MM.1S (cell line): ENCODE measurements around the gene LIX1.

Source experiments
- DNase-seq: peaks from one replicate; pipeline ENCODE4 v3.0.0-alpha.2; 2015
- H2AFZ ChIP-seq: fragments of 300-600 bp; sonication (generic); 2 replicates; pipeline ENCODE4 v1.6.0; 2016; ENCODE audit warnings: antibody characterized with exemption, low read length
- H3F3A ChIP-seq: fragments of 300-600 bp; sonication (generic); 2 replicates; pipeline ENCODE4 v1.6.1; 2016; ENCODE audit warnings: mild to moderate bottlenecking, antibody characterized with exemption, low read length, moderate library complexity, mixed read lengths; ENCODE audit not compliant: insufficient read depth
- H3K27ac ChIP-seq: fragments of 300-600 bp; sonication (generic); 2 replicates; pipeline ENCODE4 v1.5.1; 2016; ENCODE audit warnings: mild to moderate bottlenecking, low read length
- H3K27me3 ChIP-seq: fragments of 300-600 bp; sonication (generic); replicated peaks from 2 replicates; pipeline ENCODE4 v1.6.0; 2016; ENCODE audit warnings: low read length; ENCODE audit not compliant: insufficient read depth
- H3K36me3 ChIP-seq: fragments of 300-600 bp; sonication (generic); replicated peaks from 2 replicates; pipeline ENCODE4 v1.6.1; 2016; ENCODE audit warnings: mild to moderate bottlenecking, low read length, mixed read lengths; ENCODE audit not compliant: insufficient read depth
- H3K4me1 ChIP-seq: fragments of 300-600 bp; sonication (generic); 2 replicates; pipeline ENCODE4 v1.6.1; 2016; ENCODE audit warnings: low read length, mixed read lengths
- H3K4me2 ChIP-seq: fragments of 300-600 bp; sonication (generic); 2 replicates; pipeline ENCODE4 v1.6.0; 2016; ENCODE audit warnings: low read depth, low read length
- H3K4me3 ChIP-seq: fragments of 300-600 bp; sonication (generic); 2 replicates; pipeline ENCODE4 v1.5.1; 2016; ENCODE audit warnings: low read length, mixed read lengths
- H3K79me2 ChIP-seq: fragments of 300-600 bp; sonication (generic); 2 replicates; pipeline ENCODE4 v1.6.1; 2016; ENCODE audit warnings: mixed run types, low read length, mixed read lengths
- H3K9ac ChIP-seq: fragments of 300-600 bp; sonication (generic); 2 replicates; pipeline ENCODE4 v1.6.1; 2016; ENCODE audit warnings: low read length, mixed read lengths
- H3K9me2 ChIP-seq: fragments of 300-600 bp; sonication (generic); replicated peaks from 2 replicates; pipeline ENCODE4 v1.6.1; 2016; ENCODE audit warnings: mild to moderate bottlenecking, low read length, mixed read lengths; ENCODE audit not compliant: insufficient read depth
- H3K9me3 ChIP-seq: fragments of 300-600 bp; sonication (generic); replicated peaks from 2 replicates; pipeline ENCODE4 v1.6.1; 2016; ENCODE audit warnings: mild to moderate bottlenecking, low read length, mixed read lengths; ENCODE audit not compliant: insufficient read depth
- H4K20me1 ChIP-seq: fragments of 300-600 bp; sonication (generic); 2 replicates; pipeline ENCODE4 v1.6.1; 2016; ENCODE audit warnings: mild to moderate bottlenecking, low read length, moderate library complexity, mixed read lengths; ENCODE audit not compliant: insufficient read depth
- CTCF ChIP-seq: fragments of 300-600 bp; sonication (generic); IDR thresholded peaks from 2 replicates; pipeline ENCODE4 v1.5.1; 2016; ENCODE audit warnings: antibody characterized with exemption, low read length, mixed read lengths
- EZH2 ChIP-seq: fragments of 300-600 bp; sonication (generic); optimal IDR thresholded peaks from 2 replicates; pipeline ENCODE3; 2017; ENCODE audit warnings: low read depth, mild to moderate bottlenecking, antibody characterized with exemption, low read length, mixed read lengths
- EZH2phosphoT487 ChIP-seq: fragments of 300-600 bp; sonication (generic); IDR thresholded peaks from 2 replicates; pipeline ENCODE4 v1.6.1; 2018; ENCODE audit warnings: antibody characterized with exemption, low read length

The LIX1 gene

DNA sequence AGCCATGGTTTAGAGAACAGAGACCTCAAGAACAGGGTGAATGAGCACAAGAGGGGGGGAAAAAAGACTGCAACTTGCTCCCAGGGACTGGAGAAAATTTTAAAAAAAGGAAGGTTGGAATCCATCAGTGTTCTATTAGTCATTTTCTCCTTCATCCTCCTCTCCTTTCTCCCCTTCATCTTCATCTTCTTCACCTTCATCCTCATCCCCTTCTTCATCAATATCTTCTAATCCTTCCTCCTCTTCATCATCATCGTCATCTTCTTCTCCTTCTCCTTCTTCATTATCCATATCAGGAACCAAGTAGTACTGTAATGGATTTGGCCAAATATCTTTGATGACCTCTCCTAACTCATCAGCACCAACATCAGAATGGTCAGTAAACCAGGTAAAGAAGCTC lies 86.1 kb downstream of the LIX1 start:
- H3K4me1 ChIP-seq = no peaks in the 10 kb centered on the region
- H3K27ac ChIP-seq = no peak overlapping the region
- no peak overlapping the region for H3K4me3 ChIP-seq
- H3F3A ChIP-seq = no peaks in the 10 kb centered on the region
- no peak overlapping the region for H3K9ac ChIP-seq
- H3K9me2 ChIP-seq = no peaks in the 10 kb centered on the region
- no peak for TF ChIP-seq EZH2phosphoT487
- no peak for TF ChIP-seq CTCF
- no peak for TF ChIP-seq EZH2
- no peaks in the 10 kb centered on the region for H3K36me3 ChIP-seq
- H3K79me2 ChIP-seq = no peaks in the 10 kb centered on the region
- no peak overlapping the region for H2AFZ ChIP-seq
- no peak for DNase-seq
- no peaks in the 10 kb centered on the region for H4K20me1 ChIP-seq
- no peaks in the 10 kb centered on the region for H3K9me3 ChIP-seq
- no peaks in the 10 kb centered on the region for H3K27me3 ChIP-seq
- no peak overlapping the region for H3K4me2 ChIP-seq

- H3K36me3 ChIP-seq = no peaks in the 10 kb centered on the region
- no peak overlapping the region for H2AFZ ChIP-seq
- H3K9me3 ChIP-seq = no peaks in the 10 kb centered on the region
- no peaks in the 10 kb centered on the region for H3K79me2 ChIP-seq
- H3K4me3 ChIP-seq = no peak overlapping the region
- H3K4me1 ChIP-seq = no peaks in the 10 kb centered on the region
- no peak overlapping the region for H3K27ac ChIP-seq
- no peaks in the 10 kb centered on the region for H3K27me3 ChIP-seq
- H3K9me2 ChIP-seq = no peaks in the 10 kb centered on the region
- no peaks in the 10 kb centered on the region for H3F3A ChIP-seq
- no peak overlapping the region for H3K4me2 ChIP-seq
- H4K20me1 ChIP-seq = no peaks in the 10 kb centered on the region
- TF ChIP-seq CTCF (no peak), EZH2 (no peak), EZH2phosphoT487 (no peak)
- H3K9ac ChIP-seq = no peak overlapping the region
- no peak for DNase-seq
These were observed 93.2 kb downstream of the LIX1 start for GRCh38 chr5:97049175-97049574.

DNA sequence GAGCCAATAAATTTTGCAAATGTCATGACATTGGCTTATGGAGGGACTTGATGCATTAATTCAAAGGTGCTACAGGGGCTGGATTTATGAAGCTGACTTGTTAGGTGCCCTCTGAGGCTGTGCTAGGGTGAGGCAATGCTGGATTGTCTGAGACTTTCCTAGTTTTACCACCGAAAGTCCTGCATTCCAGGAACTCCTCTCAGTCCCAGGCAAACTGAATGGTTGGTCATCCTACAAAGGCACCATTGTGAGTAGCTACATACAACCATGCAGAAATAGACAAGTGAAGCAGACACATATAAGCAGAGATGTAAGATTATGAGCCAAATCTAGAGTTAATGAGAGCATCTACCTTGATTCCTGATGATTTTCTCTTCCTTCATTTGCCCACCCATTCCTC lies 95.3 kb downstream of the LIX1 start:
- H3K4me2 ChIP-seq = no peak overlapping the region
- H3K27ac ChIP-seq = no peak overlapping the region
- no peaks in the 10 kb centered on the region for H3K9me3 ChIP-seq
- H3K4me3 ChIP-seq = no peak overlapping the region
- H3K79me2 ChIP-seq = no peaks in the 10 kb centered on the region
- no peak for TF ChIP-seq EZH2
- TF ChIP-seq EZH2phosphoT487 = no peak
- no peak for TF ChIP-seq CTCF
- H3K4me1 ChIP-seq = no peaks in the 10 kb centered on the region
- no peak overlapping the region for H2AFZ ChIP-seq
- DNase-seq = no peak
- H4K20me1 ChIP-seq = no peaks in the 10 kb centered on the region
- no peaks in the 10 kb centered on the region for H3F3A ChIP-seq
- H3K36me3 ChIP-seq = no peaks in the 10 kb centered on the region
- no peaks in the 10 kb centered on the region for H3K9me2 ChIP-seq
- H3K27me3 ChIP-seq = no peaks in the 10 kb centered on the region
- H3K9ac ChIP-seq = no peak overlapping the region
